H1 (cell line): ENCODE results near the gene SGMS1. TPM values are rescaled to one million over a fixed set of nuclear protein-coding genes. Genes with fewer than 3 reads are reported as not detected.

Experiments
- CTCF ChIA-PET: fragments of 300-600 bp; sonication (Branson Sonifier 250); formaldehyde crosslinking; loops from one replicate; lab custom pipeline; 2021; ENCODE audit not compliant: partially characterized antibody; lab: Charles Lee
- POLR2A ChIA-PET: fragments of 300-600 bp; sonication (Branson Sonifier 250); formaldehyde crosslinking; loops from one replicate; lab custom pipeline; 2021; ENCODE audit warnings: inconsistent platforms; ENCODE audit not compliant: partially characterized antibody; lab: Charles Lee
- DNase-seq, 2 experiments: peaks; one replicate each; pipeline versions ENCODE4 v3.0.0 to v3.0.0-alpha.2; 2010 to 2022; ENCODE audit warnings: low spot score in 2 of 2, low read depth in 1 of 2, mixed read lengths in 1 of 2
- FAIRE-seq: peaks from 2 replicates; lab custom pipeline; 2011; peaks lifted over from hg19 to GRCh38; lab: Jason Lieb, UNC
- H2AFZ ChIP-seq: 2 replicates; pipeline ENCODE4 v1.8.1; 2012; ENCODE audit warnings: low read length, inconsistent platforms
- H2AK5ac ChIP-seq: 2 replicates; pipeline ENCODE4 v1.6.1; 2013; ENCODE audit warnings: low read depth, low read length
- H2BK120ac ChIP-seq: replicated peaks from 2 replicates; pipeline ENCODE3; 2013; ENCODE audit warnings: low read depth, low read length, inconsistent platforms
- H2BK12ac ChIP-seq: 2 replicates; pipeline ENCODE4 v1.6.1; 2013; ENCODE audit warnings: low read depth, low read length
- H2BK15ac ChIP-seq: 2 replicates; pipeline ENCODE4 v1.6.1; 2013; ENCODE audit warnings: low read length
- H2BK20ac ChIP-seq: 2 replicates; pipeline ENCODE4 v1.6.1; 2013; ENCODE audit warnings: low read length
- H2BK5ac ChIP-seq: 2 replicates; pipeline ENCODE4 v1.6.1; 2013; ENCODE audit warnings: low read depth, low read length
- H3K14ac ChIP-seq: 2 replicates; pipeline ENCODE4 v1.6.1; 2013; ENCODE audit warnings: inconsistent platforms; ENCODE audit not compliant: insufficient read length
- H3K18ac ChIP-seq: 2 replicates; pipeline ENCODE4 v1.6.1; 2013; ENCODE audit warnings: low read length; ENCODE audit errors: extremely low read depth
- H3K23ac ChIP-seq: 2 replicates; pipeline ENCODE4 v1.6.1; 2013; ENCODE audit warnings: inconsistent platforms; ENCODE audit not compliant: insufficient read length
- H3K23me2 ChIP-seq: 2 replicates; pipeline ENCODE4 v1.6.1; 2013; ENCODE audit warnings: low read depth, low read length
- H3K27ac ChIP-seq: 2 replicates; pipeline ENCODE4 v1.6.1; 2011; ENCODE audit warnings: low read depth, low read length, inconsistent platforms
- H3K27me3 ChIP-seq, 4 experiments: replicated peaks in 1 of 4; 1 replicate in 1 of 4; 2 replicates in 3 of 4; pipeline versions ENCODE4 v1.6.1 to v1.8.1; 2011 to 2013; ENCODE audit warnings: low read length in 3 of 4, mild to moderate bottlenecking in 3 of 4, inconsistent platforms in 2 of 4, mixed read lengths in 2 of 4, moderate library complexity in 1 of 4; ENCODE audit not compliant: control insufficient read depth in 3 of 4, insufficient read depth in 3 of 4; ENCODE audit errors: extremely low read depth in 1 of 4
- H3K36me3 ChIP-seq, 4 experiments: 2 replicates each; pipeline versions ENCODE4 v1.6.1 to v1.8.1; 2011 to 2013; ENCODE audit warnings: mild to moderate bottlenecking in 4 of 4, low read length in 3 of 4, moderate library complexity in 2 of 4, control low read depth in 1 of 4, inconsistent platforms in 1 of 4; ENCODE audit not compliant: insufficient read depth in 4 of 4, control insufficient read depth in 2 of 4
- H3K4ac ChIP-seq: replicated peaks from 2 replicates; pipeline ENCODE3; 2013; ENCODE audit warnings: low read length, low read depth, mixed read lengths, inconsistent platforms; ENCODE audit not compliant: insufficient read length
- H3K4me1 ChIP-seq, 4 experiments: replicated peaks in 1 of 4; 1 replicate in 1 of 4; 2 replicates in 3 of 4; pipeline versions ENCODE4 v1.6.1 to v1.8.1; 2011 to 2013; ENCODE audit warnings: low read length in 3 of 4, inconsistent platforms in 2 of 4, mixed read lengths in 1 of 4; ENCODE audit not compliant: insufficient read depth in 4 of 4, control insufficient read depth in 3 of 4
- H3K4me2 ChIP-seq, 2 experiments: 2 replicates each; pipeline versions ENCODE4 v1.6.1 to v1.8.1; 2011 to 2013; ENCODE audit warnings: low read depth in 2 of 2, low read length in 2 of 2, control low read depth in 1 of 2, inconsistent platforms in 1 of 2, mild to moderate bottlenecking in 1 of 2; ENCODE audit not compliant: insufficient read depth in 1 of 2
- H3K4me3 ChIP-seq, 4 experiments: fragments of 200-600, 300-600 bp in 1 of 4; sonication (generic), shearing (Covaris generic), sonication (Bioruptor Twin) in 1 of 4; 2 replicates each; pipeline versions ENCODE4 v1.5.1 to v1.8.1; 2011 to 2016; ENCODE audit warnings: low read length in 4 of 4, low read depth in 3 of 4, control low read depth in 2 of 4, inconsistent platforms in 2 of 4, mild to moderate bottlenecking in 2 of 4, mixed read lengths in 1 of 4, moderate library complexity in 1 of 4; ENCODE audit not compliant: insufficient read depth in 2 of 4; ENCODE audit errors: extremely low read depth in 1 of 4
- H3K56ac ChIP-seq: replicated peaks from 2 replicates; pipeline ENCODE3; 2013; ENCODE audit warnings: low read depth, mild to moderate bottlenecking, mixed read lengths, low read length, inconsistent platforms; ENCODE audit not compliant: insufficient read length
- H3K79me1 ChIP-seq: 2 replicates; pipeline ENCODE4 v1.6.1; 2013; ENCODE audit warnings: low read depth, low read length, control low read depth
- H3K79me2 ChIP-seq, 2 experiments: 2 replicates each; pipeline versions ENCODE4 v1.6.1 to v1.8.1; 2012 to 2013; ENCODE audit warnings: low read length in 2 of 2, mild to moderate bottlenecking in 2 of 2, inconsistent platforms in 1 of 2; ENCODE audit not compliant: insufficient read depth in 2 of 2, control insufficient read depth in 1 of 2
- H3K9ac ChIP-seq, 4 experiments: replicated peaks in 1 of 4; 1 replicate in 1 of 4; 2 replicates in 3 of 4; pipeline versions ENCODE4 v1.6.1 to v1.8.1; 2011 to 2013; ENCODE audit warnings: low read depth in 3 of 4, low read length in 3 of 4, control low read depth in 2 of 4, mild to moderate bottlenecking in 2 of 4, moderate library complexity in 2 of 4, inconsistent platforms in 1 of 4; ENCODE audit errors: extremely low read depth in 1 of 4
- H3K9me3 ChIP-seq, 2 experiments: 2 replicates each; pipeline versions ENCODE4 v1.6.1 to v1.8.1; 2012 to 2013; ENCODE audit warnings: mild to moderate bottlenecking in 2 of 2, moderate library complexity in 2 of 2, control low read depth in 1 of 2, inconsistent platforms in 1 of 2, low read depth in 1 of 2, low read length in 1 of 2, mixed read lengths in 1 of 2; ENCODE audit not compliant: insufficient read depth in 2 of 2
- H4K20me1 ChIP-seq, 2 experiments: replicated peaks in 1 of 2; 2 replicates each; pipeline versions ENCODE3 to v1.8.1; 2011 to 2013; ENCODE audit warnings: inconsistent platforms in 2 of 2, low read length in 2 of 2, mild to moderate bottlenecking in 1 of 2; ENCODE audit not compliant: insufficient read depth in 2 of 2, control insufficient read depth in 1 of 2
- H4K5ac ChIP-seq: 2 replicates; pipeline ENCODE4 v1.6.1; 2013; ENCODE audit warnings: low read length, low read depth, mixed read lengths, inconsistent platforms; ENCODE audit not compliant: insufficient read length
- H4K8ac ChIP-seq: 2 replicates; pipeline ENCODE4 v1.8.0; 2013; ENCODE audit warnings: mild to moderate bottlenecking, moderate library complexity, low read length, inconsistent platforms; ENCODE audit not compliant: insufficient read depth; ENCODE audit errors: extremely low read depth
- H4K91ac ChIP-seq: replicated peaks from 2 replicates; pipeline ENCODE3; 2013; ENCODE audit warnings: low read length, mixed read lengths, inconsistent platforms; ENCODE audit not compliant: insufficient read length
- ASH2L ChIP-seq: fragments of 200-600, 300-600 bp; sonication (generic); IDR thresholded peaks from one replicate; pipeline ENCODE4 v1.7.1; 2017; ENCODE audit warnings: low read length
- ATF2 ChIP-seq: IDR thresholded peaks from 2 replicates; pipeline ENCODE4 v1.6.1; 2012; ENCODE audit warnings: low read length, inconsistent platforms
- CREB1 ChIP-seq: IDR thresholded peaks from 2 replicates; pipeline ENCODE4 v1.6.1; 2012; ENCODE audit warnings: inconsistent platforms
- CTCF ChIP-seq, 3 experiments: IDR thresholded peaks; 1 replicate in 2 of 3; 2 replicates in 1 of 3; pipeline versions ENCODE4 v1.5.1 to v1.6.1; 2011; ENCODE audit warnings: low read length in 3 of 3, mild to moderate bottlenecking in 3 of 3, inconsistent platforms in 2 of 3, low read depth in 1 of 3, moderate library complexity in 1 of 3; ENCODE audit not compliant: insufficient read depth in 1 of 3; ENCODE audit errors: control extremely low read depth in 1 of 3
- EZH2 ChIP-seq: fragments of 200-600 bp; sonication (generic); IDR thresholded peaks from 2 replicates; pipeline ENCODE4 v1.7.1; 2012; ENCODE audit warnings: low read depth, mild to moderate bottlenecking, moderate library complexity, low read length, inconsistent platforms; ENCODE audit not compliant: severe bottlenecking
- JUN ChIP-seq: IDR thresholded peaks from 2 replicates; pipeline ENCODE4 v1.6.1; 2011; ENCODE audit warnings: low read depth, mild to moderate bottlenecking, improper control_type of control experiment, low read length
- JUND ChIP-seq: IDR thresholded peaks from 2 replicates; pipeline ENCODE4 v1.6.1; 2011; ENCODE audit warnings: mild to moderate bottlenecking, improper control_type of control experiment, low read length
- KDM5A ChIP-seq: fragments of 200-600 bp; IDR thresholded peaks from 2 replicates; pipeline ENCODE4 v1.7.1; 2012; ENCODE audit warnings: mild to moderate bottlenecking, low read length, inconsistent platforms, mixed read lengths
- RXRA ChIP-seq: IDR thresholded peaks from 2 replicates; pipeline ENCODE4 v1.6.1; 2011; ENCODE audit warnings: low read depth, mild to moderate bottlenecking, low read length, moderate library complexity; ENCODE audit not compliant: insufficient read depth
- SIN3A ChIP-seq, 2 experiments: IDR thresholded peaks in 1 of 2; conservative IDR thresholded peaks in 1 of 2; 2 replicates each; pipeline ENCODE4 v1.6.1; 2011 to 2012; ENCODE audit warnings: low read length in 2 of 2, improper control_type of control experiment in 1 of 2, low read depth in 1 of 2, mild to moderate bottlenecking in 1 of 2
- TCF12 ChIP-seq: IDR thresholded peaks from 2 replicates; pipeline ENCODE4 v1.6.1; 2011; ENCODE audit warnings: low read depth, mild to moderate bottlenecking, low read length
- polyA plus RNA-seq, 7 experiments: library from polyadenylated mRNA; depleted of rRNA in 3 of 7; stranded (reverse) in 5 of 7; unstranded in 2 of 7; fragments of >200 nt in 5 of 7; fragments of 200-250 nt in 2 of 7; gene quantifications; 1 replicate in 5 of 7; 2 replicates in 1 of 7; 4 replicates in 1 of 7; pipeline versions ENCODE4 v1.2.1 to v1.2.3, GENCODE V29; 2011 to 2013; ENCODE audit warnings: missing spikeins in 2 of 7, mixed read lengths in 2 of 7
- total RNA-seq: library from RNA; stranded (reverse); fragmentation: NEBNext Ultra II Directional; extraction: Animal tissue kit (Norgen Biotek cat#: 25700); gene quantifications from 2 replicates; pipeline ENCODE4 v1.2.1, GENCODE V29; 2021

Gene SGMS1
- total and polyA plus RNA-seq, 2 of the 8 experiments (the other 6 are each of a cell fraction or from before 2014, with no cell fraction given) = 6.0 to 15.6 TPM

DNA sequence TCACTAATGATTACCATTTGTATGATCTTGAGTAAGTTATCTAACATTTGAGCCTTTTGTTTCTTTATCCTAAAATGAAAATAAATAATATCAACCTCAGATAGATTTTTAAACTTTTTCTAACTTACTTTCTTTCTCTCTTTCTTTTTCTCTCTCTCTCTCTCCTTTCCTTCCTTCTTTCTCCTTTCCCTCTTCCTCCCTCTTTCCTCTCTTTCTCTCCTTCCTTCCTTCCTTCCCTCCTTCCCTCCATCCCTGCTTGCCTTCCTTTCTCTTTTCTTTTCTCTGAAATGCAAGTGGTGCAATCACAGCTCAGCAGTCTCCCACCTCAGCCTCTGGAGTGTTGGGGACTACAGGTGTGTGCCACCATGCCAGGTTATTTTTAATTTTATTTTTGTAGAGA is 239.5 kb downstream of the SGMS1 start:
- POLR2A ChIA-PET = interaction anchor here (1.4 kb wide), 1 partner anchor 18 kb away, joined by 4 read pairs; no protein-coding TSS in a partner anchor
- Histone ChIP-seq H3K27me3 (no peaks in the 10 kb centered on the region), H3K18ac (0 out of 2 replicates have a peak overlapping the region, but pooled peaks have one; percentile 63), H3K79me2 (peaks cover 0 to 3% of the 10 kb centered on the region in 2 experiments; a peak in 1 of 4 replicates), H4K91ac (no peak overlapping the region), H4K8ac (no peak overlapping the region), H3K9ac (no peak overlapping the region), H3K27ac (no peak overlapping the region), H3K4ac (no peak overlapping the region), H3K14ac (no peak overlapping the region), H4K20me1 (no peaks in the 10 kb centered on the region), H2BK20ac (no peak overlapping the region), H3K23me2 (no peaks in the 10 kb centered on the region; the same call in 1 of the 2 replicates), H3K4me3 (no peak overlapping the region), H3K79me1 (no peaks in the 10 kb centered on the region), H3K9me3 (no peaks in the 10 kb centered on the region), H2BK15ac (no peak overlapping the region), H2BK5ac (no peak overlapping the region), H2AFZ (no peak overlapping the region), H2AK5ac (no peak overlapping the region), H2BK12ac (no peak overlapping the region), H3K4me1 (peaks cover 0 to 4% (median under 1%) of the 10 kb centered on the region in 4 experiments; a peak in 5 of 7 replicates), H3K56ac (no peak overlapping the region), H3K4me2 (no peak overlapping the region), H3K23ac (no peak overlapping the region), H3K36me3 (no peaks in the 10 kb centered on the region), H2BK120ac (no peak overlapping the region), H4K5ac (no peak overlapping the region)
- CTCF ChIA-PET = interaction anchor here (0.8 to 1.4 kb wide), 2 partner anchors 17 to 36 kb away, joined by 3 to 4 read pairs; no protein-coding TSS in a partner anchor
- no peak for FAIRE-seq
- DNase-seq = no peak
- TF ChIP-seq SIN3A (conservative IDR thresholded peaks at IDR 0.05 in 1 of 2, IDR thresholded peaks at IDR 0.05 in 1 of 2; ENCODE audit: low read depth in 1 of 2, low read length in 2 of 2) (no peak), RXRA (no peak), KDM5A (no peak), CREB1 (no peak), JUN (no peak), EZH2 (no peak), TCF12 (no peak), ASH2L (no peak), ATF2 (no peak), JUND (no peak), CTCF (IDR thresholded peaks at IDR 0.05; ENCODE audit: control extremely low read depth in 1 of 3, insufficient read depth in 1 of 3, low read depth in 1 of 3, low read length in 3 of 3) (no peak)
